Measurements from ENCODE around the gene ITPR1. TPM values are rescaled to one million over a fixed set of nuclear protein-coding genes. Genes with fewer than 3 reads are reported as not detected.

The ITPR1 gene
- total RNA-seq, 2 donors from 2014 or later = 29.3 to 29.8 TPM

- DNase-seq (peak; percentile 42 to 68 (median 50)), ATAC-seq (no peak)
- Histone ChIP-seq H3K9me3 (no peaks in the 10 kb centered on the region), H3K27ac (peak overlapping the region in 2 of 4 donors; percentile 26), H3K4me3 (no peak overlapping the region), H3K36me3 (replicated peaks in 1 of 2; ENCODE audit: insufficient read depth in 1 of 2, low read depth in 2 of 2) (no peaks in the 10 kb centered on the region), H3K27me3 (no peaks in the 10 kb centered on the region), H3K4me1 (peaks cover 41% of the 10 kb centered on the region)
- TF ChIP-seq CTCF (IDR thresholded peaks at IDR 0.05) (no peak), POLR2A (IDR thresholded peaks at IDR 0.05) (no peak)
- intact Hi-C loops (cut with DNase I) = no loop called here
- 20 to 39% methylated on average over 10 of the region's 10 CpGs for WGBS, 2 donors
Observed at GRCh38 chr3:4724051-4724629, 231.0 kb downstream of the ITPR1 start.

DNA sequence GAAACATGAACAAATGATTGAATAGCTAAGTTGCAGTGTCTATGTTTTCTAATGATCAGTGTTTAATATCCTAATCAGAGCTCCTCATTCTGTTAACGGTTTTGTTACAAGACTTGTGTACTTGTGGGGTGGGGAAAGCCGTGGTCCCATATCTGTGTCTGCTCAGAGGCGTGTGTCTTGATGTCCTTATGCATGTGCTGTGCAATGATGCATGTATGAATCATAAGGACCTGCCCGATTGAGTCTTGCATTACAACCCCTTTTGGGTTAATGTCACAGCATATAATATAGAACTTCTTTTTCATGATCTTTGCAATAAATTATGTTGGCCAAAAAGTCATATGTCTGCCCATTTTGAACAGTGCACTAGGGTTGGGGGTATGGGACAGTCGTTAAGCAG is 233.4 kb downstream of the ITPR1 start:
- Histone ChIP-seq H3K36me3 (replicated peaks in 1 of 2; ENCODE audit: insufficient read depth in 1 of 2, low read depth in 2 of 2) (no peaks in the 10 kb centered on the region), H3K9me3 (no peaks in the 10 kb centered on the region), H3K27me3 (no peaks in the 10 kb centered on the region), H3K4me1 (peaks cover 34% of the 10 kb centered on the region), H3K4me3 (no peak overlapping the region), H3K27ac (no peak overlapping the region)
- no peak for TF ChIP-seq POLR2A (IDR thresholded peaks at IDR 0.05)
- TF ChIP-seq CTCF (IDR thresholded peaks at IDR 0.05) = no peak
- DNase-seq = no peak
- intact Hi-C loops (cut with DNase I) = no loop called here
- no peak for ATAC-seq
- WGBS, 2 donors = 77 to 79% methylated on average over 5 of the region's 5 CpGs

GRCh38 chr3:4729061-4729973 is 236.2 kb downstream of the ITPR1 start:
- Histone ChIP-seq H3K27ac (peak overlapping the region; percentile 65 to 80 (median 72)), H3K4me3 (no peak overlapping the region), H3K27me3 (no peaks in the 10 kb centered on the region), H3K36me3 (replicated peaks in 1 of 2; ENCODE audit: insufficient read depth in 1 of 2, low read depth in 2 of 2) (no peaks in the 10 kb centered on the region), H3K9me3 (no peaks in the 10 kb centered on the region), H3K4me1 (peaks cover 20% of the 10 kb centered on the region)
- no peak for TF ChIP-seq POLR2A (IDR thresholded peaks at IDR 0.05)
- TF ChIP-seq CTCF (IDR thresholded peaks at IDR 0.05) = no peak
- WGBS, 2 donors = 23 to 34% methylated on average over 6 of the region's 6 CpGs
- ATAC-seq (peak; percentile 83), DNase-seq (peak in 3 of 4 donors; percentile 47 to 71 (median 58))
- intact Hi-C loops (cut with DNase I) = no loop called here

- H3K36me3 ChIP-seq (replicated peaks in 1 of 2; ENCODE audit: insufficient read depth in 1 of 2, low read depth in 2 of 2) = no peaks in the 10 kb centered on the region
- ATAC-seq (no peak), DNase-seq (no peak)
- TF ChIP-seq POLR2A (IDR thresholded peaks at IDR 0.05) (no peak), CTCF (IDR thresholded peaks at IDR 0.05) (no peak)
- WGBS, 2 donors = 90 to 92% methylated on average over 7 of the region's 7 CpGs
- no peak overlapping the region for H3K4me3 ChIP-seq
- H3K9me3 ChIP-seq = no peaks in the 10 kb centered on the region
- H3K4me1 ChIP-seq = peaks cover 20% of the 10 kb centered on the region
- intact Hi-C loops (cut with DNase I) = no loop called here
- H3K27ac ChIP-seq = no peak overlapping the region
- no peaks in the 10 kb centered on the region for H3K27me3 ChIP-seq
Observed at GRCh38 chr3:4730719-4731118, 237.6 kb downstream of the ITPR1 start.
